Renal cortex interstitium (tissue), 11 donors: ENCODE data around the gene ATXN1. TPM values are rescaled to one million over a fixed set of nuclear protein-coding genes. Genes with fewer than 3 reads are reported as not detected.
"Not testable (repeated sequence)": the region's sequence is repeated elsewhere in the genome, so short reads cannot be mapped to it uniquely, and the experiment has no call there.

Source experiments
- DNase-seq, 11 donors: peaks; one replicate each; pipeline ENCODE4 v3.0.0-alpha.2; 2013; ENCODE audit warnings: low read depth in 9 of 11, low spot score in 4 of 11; ENCODE audit errors: extremely low read depth in 1 of 11
- polyA plus RNA-seq, 3 donors: library from polyadenylated mRNA; unstranded; fragments of 120-200 nt; gene quantifications; one replicate each; pipeline ENCODE4 v1.2.1, GENCODE V29; 2013; ENCODE audit not compliant: insufficient read length in 3 of 3

Gene ATXN1
- polyA plus RNA-seq, 3 donors = 19.3 to 21.9 (median 19.4) TPM

DNA sequence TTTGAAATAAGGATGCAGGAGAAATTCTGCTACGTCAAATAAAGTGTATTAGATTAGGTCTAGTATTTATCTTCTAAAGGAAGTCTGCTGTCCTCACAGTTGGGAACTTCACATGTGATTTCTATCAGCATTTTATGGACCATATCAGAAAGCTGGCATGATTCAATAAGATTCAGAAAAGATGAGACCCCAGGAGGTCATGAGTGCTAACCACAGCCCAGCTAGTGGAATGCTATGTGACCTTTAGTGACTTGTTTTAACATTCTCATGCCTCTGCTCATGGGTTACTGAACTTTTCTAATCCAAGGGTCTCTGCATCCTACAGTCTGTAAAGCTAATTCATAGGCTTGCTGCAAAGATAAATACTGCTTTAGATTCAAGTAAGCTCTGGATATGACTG, 372.8 kb downstream of the ATXN1 start:
- no peak for DNase-seq

DNA sequence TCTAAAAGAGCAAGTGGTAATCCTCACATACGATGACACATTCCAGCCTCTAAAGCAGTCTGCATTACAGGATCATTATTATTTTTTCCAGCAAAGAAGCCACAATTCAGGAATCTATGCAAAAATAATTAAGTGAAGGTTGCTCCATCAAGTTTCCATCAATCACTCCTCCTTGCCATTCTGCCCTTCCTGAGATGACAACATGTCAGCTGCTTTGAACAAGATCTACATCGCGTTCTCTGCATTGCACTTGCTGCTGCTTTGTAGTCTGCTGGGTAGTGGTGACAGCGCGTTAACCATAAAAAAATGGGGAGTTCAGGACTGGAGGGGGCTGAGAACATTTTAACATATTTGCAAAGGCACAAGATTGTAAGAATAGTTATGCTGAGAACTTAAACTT, 375.2 kb downstream of the ATXN1 start:
- no peak for DNase-seq

DNA sequence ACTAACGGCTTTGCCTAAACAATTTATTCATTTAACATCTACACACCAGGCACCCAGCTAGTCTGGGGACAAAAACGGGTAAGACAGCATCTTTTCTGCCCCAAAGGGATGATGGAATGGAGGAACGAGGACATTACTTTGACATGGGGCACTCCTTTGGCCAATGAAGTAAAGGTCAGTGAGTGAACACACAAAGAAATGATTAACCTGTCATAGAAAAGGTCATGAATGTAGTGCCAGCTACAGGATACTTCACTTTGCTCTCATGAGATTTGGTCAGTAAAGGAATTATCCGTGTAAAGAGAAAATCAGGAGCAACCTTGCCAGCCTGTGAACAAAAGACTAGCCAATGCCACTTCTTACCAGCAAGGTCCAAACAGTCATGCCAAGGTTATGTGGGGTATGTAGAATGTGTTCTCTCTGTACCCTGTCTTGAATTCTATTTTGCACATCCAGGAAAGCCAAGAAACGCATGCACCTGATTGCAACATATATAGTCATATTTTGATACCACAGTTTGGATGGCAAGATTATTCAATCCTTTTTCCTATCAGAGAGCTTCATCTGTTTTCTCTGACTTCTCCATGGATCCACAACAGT, 377.6 kb downstream of the ATXN1 start:
- no peak for DNase-seq

DNA sequence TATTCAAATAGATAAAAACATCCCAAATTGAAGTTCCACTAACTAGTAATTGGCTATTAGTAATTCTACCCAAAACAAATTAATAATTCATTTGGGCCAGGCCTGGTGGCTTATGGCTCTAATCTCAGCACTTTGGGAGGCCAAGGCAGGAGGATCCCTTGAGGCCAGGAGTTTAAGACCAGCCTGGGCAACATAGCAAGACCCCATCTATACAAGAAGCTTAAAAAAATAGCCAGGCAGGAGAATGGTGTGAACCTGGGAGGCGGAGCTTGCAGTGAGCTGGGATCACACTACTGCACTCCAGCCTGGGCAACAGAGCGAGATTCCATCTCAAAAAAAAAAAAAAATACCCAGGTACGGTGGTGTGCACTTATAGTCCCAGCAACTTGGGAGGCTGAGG, 379.3 kb downstream of the ATXN1 start:
- not testable (repeated sequence) for DNase-seq

DNA sequence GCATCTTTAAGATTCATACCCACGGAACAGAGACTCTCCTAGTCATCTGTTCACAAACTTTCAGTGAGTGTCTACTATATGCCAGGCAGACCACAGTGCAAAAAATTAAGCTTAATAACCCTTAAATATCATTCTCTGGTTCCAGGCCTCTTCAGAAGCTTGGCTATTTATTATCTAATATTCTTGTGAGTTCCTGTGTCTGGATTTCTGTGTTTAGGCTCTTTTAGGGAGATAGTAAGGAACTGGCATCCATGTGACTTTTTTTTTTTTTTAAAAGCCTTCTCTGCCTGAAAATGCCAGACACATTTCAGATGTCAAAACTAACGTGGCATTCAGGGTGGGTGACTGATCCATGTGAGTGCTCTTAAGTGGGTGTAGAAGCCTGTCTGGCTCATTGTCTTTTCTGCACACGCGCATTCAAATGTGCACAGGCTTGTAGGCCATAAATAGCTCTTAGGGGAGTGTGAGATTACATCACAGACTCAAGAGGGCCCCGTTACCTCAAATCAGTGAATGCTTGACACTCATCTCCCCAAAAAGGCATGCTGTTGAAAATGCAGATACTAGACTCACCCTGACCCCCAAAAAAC, 380.9 kb downstream of the ATXN1 start:
- no peak for DNase-seq

DNA sequence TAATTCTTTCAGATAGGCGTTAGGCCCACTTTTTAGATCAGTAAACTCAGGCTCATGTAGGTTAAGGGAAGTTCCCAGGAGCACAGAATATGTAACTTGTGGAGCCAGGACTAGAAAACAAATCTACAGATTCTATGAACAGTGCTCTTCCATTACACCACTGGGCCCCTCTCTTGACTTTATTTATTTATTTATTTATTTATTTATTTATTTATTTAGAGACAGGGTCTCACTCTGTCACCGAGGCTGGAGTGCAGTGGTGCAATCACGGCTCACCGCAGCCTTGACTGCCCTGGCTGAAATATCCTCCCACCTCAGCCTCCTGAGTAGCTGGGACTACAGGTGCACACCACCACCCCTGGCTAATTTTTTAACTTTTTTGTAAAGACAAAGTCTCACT, 382.9 kb downstream of the ATXN1 start:
- DNase-seq = not testable (repeated sequence)

DNA sequence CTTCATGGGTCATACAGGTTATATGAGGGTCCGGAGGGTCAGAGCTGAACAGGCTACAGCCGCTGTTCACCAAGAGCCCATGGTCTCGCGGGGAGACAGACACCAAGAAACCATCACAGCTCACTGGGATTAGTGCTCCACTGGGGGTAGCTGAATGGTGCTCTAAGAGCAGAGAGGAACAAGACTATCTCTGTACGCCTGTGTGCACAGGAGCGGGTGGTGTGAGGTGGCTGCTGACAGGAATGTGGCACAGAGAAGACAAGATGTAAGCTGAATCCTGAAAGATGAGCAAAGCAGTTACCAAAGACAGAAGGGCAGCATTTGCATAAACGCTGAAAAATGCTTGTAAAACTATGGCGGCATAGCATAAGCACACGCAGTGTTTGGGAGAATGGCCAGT, 383.8 kb downstream of the ATXN1 start:
- DNase-seq = no peak

DNA sequence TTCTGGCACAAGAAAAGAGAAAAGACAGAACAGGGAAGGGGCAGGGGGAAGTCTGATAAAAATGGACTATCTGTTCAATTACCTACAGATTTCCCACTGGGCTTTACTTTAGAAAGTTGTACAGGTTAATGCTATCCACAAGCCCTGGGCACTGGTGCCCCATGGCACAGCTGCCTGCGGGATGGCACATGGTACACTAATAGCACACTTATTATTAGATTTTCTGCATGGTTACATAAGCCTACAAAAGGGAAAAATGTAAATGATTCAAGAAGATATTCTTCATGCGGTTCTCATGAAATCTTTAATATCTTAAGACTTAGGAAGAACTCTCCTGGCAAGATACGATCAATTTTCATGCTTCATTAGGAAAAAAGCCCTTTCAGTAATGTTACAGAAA, 385.4 kb downstream of the ATXN1 start:
- no peak for DNase-seq

DNA sequence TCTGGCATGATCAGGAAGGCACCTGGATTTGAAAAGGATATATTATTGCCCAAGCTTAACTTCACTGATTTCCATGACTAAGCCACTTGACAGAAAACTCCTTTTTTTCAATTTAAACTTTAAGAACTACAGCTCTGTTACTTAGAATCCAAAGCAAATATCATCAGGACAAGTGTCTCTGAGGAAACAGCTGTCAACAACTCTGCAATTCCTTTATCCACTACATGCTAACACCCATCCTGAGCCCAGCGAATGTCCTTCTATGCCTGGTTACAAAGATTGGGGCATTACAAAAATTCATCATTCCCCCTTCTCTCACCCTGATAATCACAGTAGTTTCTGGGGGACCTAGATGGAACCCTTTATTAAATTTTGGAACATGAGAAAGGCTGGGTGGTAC, 386.1 kb downstream of the ATXN1 start:
- no peak for DNase-seq

DNA sequence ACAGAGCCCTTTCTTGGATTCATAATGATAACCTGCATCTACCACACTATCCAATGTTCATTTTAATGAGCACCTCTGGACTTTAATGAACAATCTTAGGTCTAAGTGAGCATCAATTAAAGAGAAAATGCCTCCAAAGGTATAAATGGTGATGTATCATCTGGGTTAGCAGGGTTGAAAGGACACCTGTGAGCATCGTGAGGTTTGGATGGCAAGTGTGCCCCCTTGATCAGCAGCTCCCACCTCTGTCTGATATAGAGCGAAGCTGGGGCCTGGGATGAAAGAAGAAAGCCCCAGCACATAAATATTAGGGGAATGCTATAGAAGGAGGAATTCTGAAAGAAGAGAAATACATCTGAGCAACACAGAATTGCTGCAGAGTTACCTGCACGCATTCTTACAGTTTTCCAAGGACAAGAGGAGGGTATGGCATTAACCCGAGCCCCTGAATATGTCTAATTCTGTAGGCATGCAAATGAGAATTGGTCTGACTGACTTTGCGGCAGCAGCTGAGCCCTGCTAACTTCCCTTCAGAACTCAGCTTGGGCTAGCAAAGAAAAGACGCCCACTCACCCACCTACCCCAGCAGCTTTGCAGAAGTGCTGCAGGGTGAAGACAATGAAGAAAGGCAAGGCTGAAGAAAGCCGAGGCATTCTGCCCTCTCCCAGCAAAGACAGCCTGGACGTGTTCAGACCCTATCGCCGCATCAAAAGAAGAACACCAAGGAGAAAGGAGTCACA, 386.6 kb downstream of the ATXN1 start:
- no peak for DNase-seq

DNA sequence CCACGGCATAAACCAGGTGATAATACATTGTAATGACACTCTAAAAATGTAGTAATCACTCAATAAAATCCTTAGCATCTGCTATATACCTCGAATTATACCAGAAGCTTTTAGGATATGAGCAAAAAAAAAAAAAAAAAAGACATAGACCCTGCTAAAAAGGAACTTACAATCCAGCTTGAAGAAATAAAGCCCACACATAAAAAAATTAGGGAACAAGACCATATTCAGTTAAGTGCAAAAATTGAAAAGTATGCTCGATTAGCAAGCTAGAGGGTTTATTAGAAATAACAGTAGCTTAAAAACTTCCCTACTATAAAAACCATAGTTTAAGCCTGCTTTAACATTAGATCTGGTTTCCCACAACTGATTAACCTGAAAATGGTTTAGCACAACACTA, 387.2 kb downstream of the ATXN1 start:
- no peak for DNase-seq

DNA sequence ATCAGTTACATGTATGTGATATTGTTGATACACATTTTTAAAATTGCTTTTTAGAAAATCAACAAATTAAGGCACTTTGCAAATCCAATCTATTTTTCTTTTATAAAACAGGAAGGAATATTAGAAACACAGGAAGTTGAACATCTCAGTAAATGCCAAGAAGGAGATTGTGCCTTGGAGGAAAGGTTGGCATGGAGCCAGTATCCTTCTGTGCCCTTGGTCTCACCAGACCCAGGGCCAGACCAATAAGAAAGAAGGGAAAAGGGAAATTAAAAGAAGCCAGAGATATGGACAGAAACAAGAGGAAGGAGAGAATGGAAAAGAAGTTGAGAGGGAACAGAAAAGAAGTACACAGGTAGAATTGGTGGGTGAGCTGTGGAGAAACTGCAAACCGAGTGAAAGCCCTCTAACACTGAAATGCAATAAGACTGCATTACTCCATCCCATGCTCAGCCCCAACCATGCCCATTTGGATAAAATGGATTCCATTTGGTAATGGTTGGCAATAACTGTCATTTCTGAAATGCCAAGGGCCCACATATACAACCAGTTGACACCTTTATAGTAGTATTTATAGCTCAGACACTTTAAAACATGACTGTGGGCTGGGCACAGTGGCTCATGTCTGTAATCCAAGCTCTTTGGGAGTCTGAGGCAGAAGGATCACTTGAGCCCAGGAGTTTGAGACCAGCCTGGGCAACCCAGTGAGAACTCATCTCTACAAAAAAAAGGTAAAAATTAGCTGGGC, 389.1 kb downstream of the ATXN1 start:
- no peak for DNase-seq

DNA sequence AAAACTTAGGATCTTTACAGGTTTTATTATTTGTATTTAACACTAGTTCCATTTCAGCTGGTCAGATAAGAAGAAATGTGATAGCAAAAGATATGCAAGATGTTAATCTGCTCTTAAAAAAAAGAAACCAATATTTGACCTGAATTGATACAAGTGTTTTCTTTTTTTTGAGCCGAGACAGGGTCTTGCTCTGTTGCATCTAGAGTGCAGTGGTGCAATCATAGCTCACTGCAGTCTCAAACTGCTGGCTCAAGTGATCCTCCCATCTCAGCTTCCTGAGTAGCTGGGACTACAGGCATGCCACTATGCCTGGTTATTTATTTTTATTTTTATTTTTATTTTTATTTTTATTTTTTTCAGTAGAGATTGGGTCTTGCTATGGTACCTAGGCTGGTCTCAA, 389.9 kb downstream of the ATXN1 start:
- DNase-seq = no peak

DNA sequence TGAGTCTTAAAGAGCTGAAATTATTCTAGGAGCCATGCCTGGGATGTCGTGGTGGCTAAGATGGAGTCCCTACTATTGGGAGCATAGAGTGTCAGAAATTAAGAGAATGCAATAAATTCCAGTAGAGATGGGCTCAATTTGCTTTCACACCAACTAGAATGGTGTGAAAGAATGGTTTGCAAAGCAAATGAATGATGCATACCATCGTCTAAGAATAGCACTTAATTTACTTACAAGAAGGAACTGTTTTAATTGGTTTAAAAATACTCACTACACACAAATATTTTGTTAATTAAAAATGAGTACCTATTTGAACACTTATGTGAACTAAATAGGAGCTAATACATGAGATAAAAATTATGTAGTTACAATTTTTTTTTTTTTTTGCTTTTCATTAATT, 390.3 kb downstream of the ATXN1 start:
- no peak for DNase-seq

DNA sequence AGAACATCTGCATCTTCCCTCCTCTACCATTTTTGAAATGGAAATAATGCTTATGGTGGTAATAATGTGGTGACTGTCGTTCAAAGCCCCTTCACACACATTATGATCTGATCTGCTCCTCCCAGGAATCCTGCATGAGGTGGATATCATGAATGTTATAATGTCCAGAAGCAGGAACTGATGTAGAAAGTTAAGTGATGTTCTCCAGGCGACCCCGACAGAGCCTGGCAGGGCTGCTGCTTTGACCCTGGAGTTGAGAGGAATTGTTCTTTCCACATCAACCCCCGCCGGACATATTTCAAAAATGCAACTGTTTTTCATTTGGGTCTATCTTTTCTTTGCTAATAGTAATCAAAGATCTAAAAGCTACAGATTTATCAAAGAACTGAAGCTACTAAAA, 391.3 kb downstream of the ATXN1 start:
- DNase-seq = no peak

DNA sequence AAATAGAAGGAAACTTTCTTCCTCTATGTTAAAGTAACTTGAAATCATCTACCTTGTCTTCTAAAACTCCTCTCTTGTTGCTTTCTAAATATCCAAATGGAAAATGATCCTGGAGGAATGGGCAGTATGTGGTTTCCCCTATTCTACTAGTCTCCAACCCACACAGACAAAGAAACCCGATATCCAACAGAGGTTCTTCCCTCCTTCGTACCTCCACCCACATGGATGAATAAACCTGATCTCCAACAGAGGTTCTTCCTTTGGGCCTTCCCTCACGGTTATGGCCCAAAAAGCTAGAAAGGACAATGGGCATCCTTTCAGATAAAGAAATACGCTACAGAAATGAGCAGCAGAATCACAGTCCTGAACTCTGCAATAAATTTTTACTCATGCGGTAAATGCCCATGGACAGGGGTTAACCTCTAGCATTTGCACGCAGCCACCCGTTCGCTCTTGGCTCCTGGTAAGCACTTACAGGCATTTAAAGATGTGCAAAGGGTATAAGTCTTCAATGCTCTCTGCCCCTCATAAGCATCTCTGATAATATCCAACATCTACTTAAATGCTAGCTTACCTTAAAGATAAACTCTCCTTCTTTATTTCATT, 392.0 kb downstream of the ATXN1 start:
- DNase-seq = no peak

DNA sequence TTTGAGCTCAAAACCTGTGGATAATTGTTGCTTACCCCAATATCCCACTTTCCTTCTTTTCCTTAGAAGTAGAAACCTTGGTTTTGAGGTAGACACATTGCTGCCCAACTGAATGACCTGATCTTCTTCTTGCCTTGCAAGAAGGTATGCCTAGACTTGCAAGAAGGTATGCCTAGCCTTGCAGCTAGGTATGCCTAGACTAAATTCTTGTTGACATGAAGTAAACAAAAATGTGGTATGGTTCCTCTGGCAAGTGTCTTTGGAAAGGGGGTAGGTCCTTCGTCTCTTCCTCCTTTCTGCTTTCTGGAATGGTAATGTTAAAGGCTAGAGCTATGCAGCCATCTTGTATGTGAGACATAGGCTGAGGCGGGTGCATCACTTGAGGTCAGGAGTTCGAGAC, 393.7 kb downstream of the ATXN1 start:
- DNase-seq = no peak

DNA sequence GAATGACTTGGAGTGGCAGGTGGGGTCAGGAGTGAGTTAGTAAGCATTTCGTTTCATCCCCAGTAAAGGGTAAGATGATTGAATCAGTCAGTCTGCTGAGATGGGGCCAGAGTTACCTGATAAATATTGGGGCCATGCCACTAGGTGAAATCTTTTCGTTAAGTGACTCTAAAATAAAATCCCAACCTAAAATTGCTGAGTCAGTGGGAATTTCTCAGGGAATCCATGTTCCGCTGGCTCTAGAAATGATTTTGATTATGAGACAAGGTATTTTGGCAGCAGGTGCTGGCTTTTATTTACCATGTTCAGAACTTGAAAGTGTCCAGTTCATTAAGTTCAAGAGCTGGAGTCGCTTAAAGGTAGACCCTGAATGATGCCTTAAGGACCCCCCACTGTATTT, 397.5 kb downstream of the ATXN1 start:
- no peak for DNase-seq

DNA sequence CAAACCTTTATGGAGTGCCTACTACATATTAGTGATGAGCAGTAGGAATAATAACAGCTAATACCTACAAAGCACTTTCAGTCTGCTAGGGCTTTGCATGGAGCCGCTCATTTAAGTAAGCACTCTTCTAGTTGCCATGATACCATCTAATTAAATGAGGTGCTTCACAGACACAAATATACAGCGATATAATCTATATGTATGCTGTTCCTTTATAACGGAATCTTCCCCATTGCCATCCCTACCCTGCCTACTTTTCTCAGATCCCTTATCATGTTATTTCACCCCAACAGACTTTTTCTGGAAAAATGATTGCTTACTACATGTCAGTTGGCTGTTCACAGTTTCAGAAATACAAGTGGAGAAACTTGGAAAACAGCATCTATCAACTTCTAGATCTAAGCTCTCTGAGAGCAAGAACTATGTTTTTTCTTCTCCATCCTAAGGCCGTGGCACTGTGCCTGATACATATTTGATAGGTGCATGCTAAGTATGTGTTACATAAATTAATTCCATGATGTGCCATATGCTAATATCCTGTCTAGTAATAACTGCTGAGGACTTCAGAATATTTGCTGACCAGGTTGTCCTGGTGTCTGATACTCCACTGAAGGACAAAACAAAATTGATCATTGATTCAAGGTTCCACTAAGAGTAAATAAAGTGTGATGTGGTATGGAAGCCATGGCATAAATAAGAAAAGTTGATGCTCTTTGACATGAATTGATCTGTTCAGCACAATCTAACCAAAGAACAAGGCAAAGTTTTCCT, 398.3 kb downstream of the ATXN1 start:
- no peak for DNase-seq
